Osteoblast (primary cell): ENCODE results near the gene TSR3. TPM values are rescaled to one million over a fixed set of nuclear protein-coding genes. Genes with fewer than 3 reads are reported as not detected.

Source experiments
- DNase-seq: peaks from one replicate; pipeline ENCODE4 v3.0.0; 2011; ENCODE audit warnings: low spot score, mixed read lengths; ENCODE audit not compliant: insufficient read length; ENCODE audit errors: missing footprints
- H2AFZ ChIP-seq: 2 replicates; pipeline ENCODE4 v1.6.0; 2011; ENCODE audit warnings: mild to moderate bottlenecking, low read length
- H3K27ac ChIP-seq: 2 replicates; pipeline ENCODE4 v1.5.1; 2011; ENCODE audit warnings: mild to moderate bottlenecking, low read depth, low read length, moderate library complexity
- H3K27me3 ChIP-seq: 2 replicates; pipeline ENCODE4 v1.6.0; 2012; ENCODE audit warnings: mild to moderate bottlenecking, control low read depth, inconsistent platforms, low read length, moderate library complexity; ENCODE audit not compliant: insufficient read depth
- H3K36me3 ChIP-seq: 2 replicates; pipeline ENCODE4 v1.5.1; 2011; ENCODE audit warnings: mild to moderate bottlenecking, low read length, control low read depth, moderate library complexity; ENCODE audit not compliant: insufficient read depth
- H3K4me1 ChIP-seq: 2 replicates; pipeline ENCODE4 v1.5.1; 2011; ENCODE audit warnings: mild to moderate bottlenecking, low read length, control low read depth, moderate library complexity; ENCODE audit not compliant: insufficient read depth
- H3K4me2 ChIP-seq: 2 replicates; pipeline ENCODE4 v1.6.0; 2011; ENCODE audit warnings: mild to moderate bottlenecking, low read length; ENCODE audit not compliant: insufficient read depth
- H3K4me3 ChIP-seq: fragments of 200-600 bp; sonication (generic); 3 replicates; pipeline ENCODE4 v1.5.1; 2012; ENCODE audit warnings: mild to moderate bottlenecking, low read length, inconsistent platforms; ENCODE audit not compliant: insufficient read depth
- H3K79me2 ChIP-seq: 2 replicates; pipeline ENCODE4 v1.6.0; 2012; ENCODE audit warnings: mild to moderate bottlenecking, low read length, control low read depth, inconsistent platforms; ENCODE audit not compliant: insufficient read depth
- H3K9me3 ChIP-seq: 2 replicates; pipeline ENCODE4 v1.5.1; 2011; ENCODE audit warnings: low read depth, low read length, control low read depth
- H4K20me1 ChIP-seq: 2 replicates; pipeline ENCODE4 v1.6.0; 2012; ENCODE audit warnings: mild to moderate bottlenecking, low read length, control low read depth; ENCODE audit not compliant: insufficient read depth
- total RNA-seq: library from RNA; depleted of rRNA; stranded (reverse); fragments of >200 nt; gene quantifications from 2 replicates; pipeline ENCODE4 v1.2.3, GENCODE V29; 2012
- TF ChIP-seq, protein P1 (sequence below): IDR thresholded peaks from 2 replicates; pipeline ENCODE4 v1.5.1; 2011; ENCODE audit warnings: mild to moderate bottlenecking, low read depth, low read length, moderate library complexity; ENCODE audit errors: extremely low read depth

The TSR3 gene
- total RNA-seq, 1 donor = 53.6 TPM

GRCh38 chr16:1316033-1316405 lies 35.7 kb downstream of the TSR3 start:
- Histone ChIP-seq H3K4me1 (peaks cover 17% of the 10 kb centered on the region), H3K4me3 (no peak overlapping the region), H3K27me3 (no peaks in the 10 kb centered on the region), H3K4me2 (no peak overlapping the region), H3K9me3 (no peaks in the 10 kb centered on the region), H4K20me1 (peaks cover 83% of the 10 kb centered on the region), H3K36me3 (peaks cover 66% of the 10 kb centered on the region), H3K79me2 (peaks cover 94% of the 10 kb centered on the region), H2AFZ (no peak overlapping the region), H3K27ac (no peak overlapping the region)
- TF ChIP-seq, protein P1, sequence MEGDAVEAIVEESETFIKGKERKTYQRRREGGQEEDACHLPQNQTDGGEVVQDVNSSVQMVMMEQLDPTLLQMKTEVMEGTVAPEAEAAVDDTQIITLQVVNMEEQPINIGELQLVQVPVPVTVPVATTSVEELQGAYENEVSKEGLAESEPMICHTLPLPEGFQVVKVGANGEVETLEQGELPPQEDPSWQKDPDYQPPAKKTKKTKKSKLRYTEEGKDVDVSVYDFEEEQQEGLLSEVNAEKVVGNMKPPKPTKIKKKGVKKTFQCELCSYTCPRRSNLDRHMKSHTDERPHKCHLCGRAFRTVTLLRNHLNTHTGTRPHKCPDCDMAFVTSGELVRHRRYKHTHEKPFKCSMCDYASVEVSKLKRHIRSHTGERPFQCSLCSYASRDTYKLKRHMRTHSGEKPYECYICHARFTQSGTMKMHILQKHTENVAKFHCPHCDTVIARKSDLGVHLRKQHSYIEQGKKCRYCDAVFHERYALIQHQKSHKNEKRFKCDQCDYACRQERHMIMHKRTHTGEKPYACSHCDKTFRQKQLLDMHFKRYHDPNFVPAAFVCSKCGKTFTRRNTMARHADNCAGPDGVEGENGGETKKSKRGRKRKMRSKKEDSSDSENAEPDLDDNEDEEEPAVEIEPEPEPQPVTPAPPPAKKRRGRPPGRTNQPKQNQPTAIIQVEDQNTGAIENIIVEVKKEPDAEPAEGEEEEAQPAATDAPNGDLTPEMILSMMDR = no peak
- DNase-seq = peak; percentile 79

GRCh38 chr16:1315081-1316032 lies 36.3 kb downstream of the TSR3 start:
- H4K20me1 ChIP-seq = peaks cover 84% of the 10 kb centered on the region
- H3K36me3 ChIP-seq = peaks cover 59% of the 10 kb centered on the region
- H3K79me2 ChIP-seq = peaks cover 98% of the 10 kb centered on the region
- H3K4me2 ChIP-seq = no peak overlapping the region
- TF ChIP-seq, protein P1 = no peak
- DNase-seq = peak; percentile 74
- H3K4me3 ChIP-seq = no peak overlapping the region
- H3K27me3 ChIP-seq = no peaks in the 10 kb centered on the region
- no peak overlapping the region for H3K27ac ChIP-seq
- peaks cover 23% of the 10 kb centered on the region for H3K4me1 ChIP-seq
- H2AFZ ChIP-seq = no peak overlapping the region
- H3K9me3 ChIP-seq = no peaks in the 10 kb centered on the region

GRCh38 chr16:1314399-1315068 lies 37.1 kb downstream of the TSR3 start:
- Histone ChIP-seq H4K20me1 (peaks cover 79% of the 10 kb centered on the region), H3K79me2 (peaks cover 97% of the 10 kb centered on the region), H3K27ac (no peak overlapping the region), H3K4me3 (no peak overlapping the region), H2AFZ (no peak overlapping the region), H3K4me2 (no peak overlapping the region), H3K4me1 (peaks cover 23% of the 10 kb centered on the region), H3K9me3 (no peaks in the 10 kb centered on the region), H3K36me3 (peaks cover 51% of the 10 kb centered on the region), H3K27me3 (no peaks in the 10 kb centered on the region)
- DNase-seq = peak; percentile 75
- TF ChIP-seq, protein P1 = no peak
